MM.1S (cell line): ENCODE data around the gene MYH15.

Experiments
- DNase-seq: peaks from one replicate; pipeline ENCODE4 v3.0.0-alpha.2; 2015
- H2AFZ ChIP-seq: fragments of 300-600 bp; sonication (generic); 2 replicates; pipeline ENCODE4 v1.6.0; 2016; ENCODE audit warnings: antibody characterized with exemption, low read length
- H3F3A ChIP-seq: fragments of 300-600 bp; sonication (generic); 2 replicates; pipeline ENCODE4 v1.6.1; 2016; ENCODE audit warnings: mild to moderate bottlenecking, antibody characterized with exemption, low read length, moderate library complexity, mixed read lengths; ENCODE audit not compliant: insufficient read depth
- H3K27ac ChIP-seq: fragments of 300-600 bp; sonication (generic); 2 replicates; pipeline ENCODE4 v1.5.1; 2016; ENCODE audit warnings: mild to moderate bottlenecking, low read length
- H3K27me3 ChIP-seq: fragments of 300-600 bp; sonication (generic); replicated peaks from 2 replicates; pipeline ENCODE4 v1.6.0; 2016; ENCODE audit warnings: low read length; ENCODE audit not compliant: insufficient read depth
- H3K36me3 ChIP-seq: fragments of 300-600 bp; sonication (generic); replicated peaks from 2 replicates; pipeline ENCODE4 v1.6.1; 2016; ENCODE audit warnings: mild to moderate bottlenecking, low read length, mixed read lengths; ENCODE audit not compliant: insufficient read depth
- H3K4me1 ChIP-seq: fragments of 300-600 bp; sonication (generic); 2 replicates; pipeline ENCODE4 v1.6.1; 2016; ENCODE audit warnings: low read length, mixed read lengths
- H3K4me2 ChIP-seq: fragments of 300-600 bp; sonication (generic); 2 replicates; pipeline ENCODE4 v1.6.0; 2016; ENCODE audit warnings: low read depth, low read length
- H3K4me3 ChIP-seq: fragments of 300-600 bp; sonication (generic); 2 replicates; pipeline ENCODE4 v1.5.1; 2016; ENCODE audit warnings: low read length, mixed read lengths
- H3K79me2 ChIP-seq: fragments of 300-600 bp; sonication (generic); 2 replicates; pipeline ENCODE4 v1.6.1; 2016; ENCODE audit warnings: mixed run types, low read length, mixed read lengths
- H3K9ac ChIP-seq: fragments of 300-600 bp; sonication (generic); 2 replicates; pipeline ENCODE4 v1.6.1; 2016; ENCODE audit warnings: low read length, mixed read lengths
- H3K9me2 ChIP-seq: fragments of 300-600 bp; sonication (generic); replicated peaks from 2 replicates; pipeline ENCODE4 v1.6.1; 2016; ENCODE audit warnings: mild to moderate bottlenecking, low read length, mixed read lengths; ENCODE audit not compliant: insufficient read depth
- H3K9me3 ChIP-seq: fragments of 300-600 bp; sonication (generic); replicated peaks from 2 replicates; pipeline ENCODE4 v1.6.1; 2016; ENCODE audit warnings: mild to moderate bottlenecking, low read length, mixed read lengths; ENCODE audit not compliant: insufficient read depth
- H4K20me1 ChIP-seq: fragments of 300-600 bp; sonication (generic); 2 replicates; pipeline ENCODE4 v1.6.1; 2016; ENCODE audit warnings: mild to moderate bottlenecking, low read length, moderate library complexity, mixed read lengths; ENCODE audit not compliant: insufficient read depth
- CTCF ChIP-seq: fragments of 300-600 bp; sonication (generic); IDR thresholded peaks from 2 replicates; pipeline ENCODE4 v1.5.1; 2016; ENCODE audit warnings: antibody characterized with exemption, low read length, mixed read lengths
- EZH2 ChIP-seq: fragments of 300-600 bp; sonication (generic); optimal IDR thresholded peaks from 2 replicates; pipeline ENCODE3; 2017; ENCODE audit warnings: low read depth, mild to moderate bottlenecking, antibody characterized with exemption, low read length, mixed read lengths
- EZH2phosphoT487 ChIP-seq: fragments of 300-600 bp; sonication (generic); IDR thresholded peaks from 2 replicates; pipeline ENCODE4 v1.6.1; 2018; ENCODE audit warnings: antibody characterized with exemption, low read length

Gene MYH15

GRCh38 chr3:108346301-108347227 lies 163.8 kb downstream of the MYH15 start:
- no peaks in the 10 kb centered on the region for H3K9me2 ChIP-seq

GRCh38 chr3:108345492-108346205 lies 164.7 kb downstream of the MYH15 start:
- no peaks in the 10 kb centered on the region for H3K79me2 ChIP-seq
- H3K9me2 ChIP-seq: no peaks in the 10 kb centered on the region

More at GRCh38 chr3:108346301-108347227, 163.8 kb downstream of the MYH15 start:
- Histone ChIP-seq H3K4me1 (0 out of 2 replicates have a peak, but pooled peaks cover 5% of the 10 kb centered on the region), H4K20me1 (no peaks in the 10 kb centered on the region), H3K9me3 (no peaks in the 10 kb centered on the region), H2AFZ (no peak overlapping the region), H3K79me2 (no peaks in the 10 kb centered on the region), H3K27ac (no peak overlapping the region), H3K4me2 (no peak overlapping the region), H3K27me3 (no peaks in the 10 kb centered on the region), H3K4me3 (no peak overlapping the region), H3F3A (no peaks in the 10 kb centered on the region), H3K9ac (no peak overlapping the region), H3K36me3 (no peaks in the 10 kb centered on the region)
- no peak for DNase-seq
- no peak for TF ChIP-seq CTCF
- TF ChIP-seq EZH2: no peak
- TF ChIP-seq EZH2phosphoT487: no peak

GRCh38 chr3:108343491-108343890 lies 166.9 kb downstream of the MYH15 start:
- no peak overlapping the region for H2AFZ ChIP-seq
- TF ChIP-seq CTCF: no peak
- TF ChIP-seq EZH2phosphoT487: no peak
- TF ChIP-seq EZH2: no peak
- no peaks in the 10 kb centered on the region for H3K27me3 ChIP-seq
- no peaks in the 10 kb centered on the region for H3K79me2 ChIP-seq
- 0 out of 2 replicates have a peak, but pooled peaks cover 5% of the 10 kb centered on the region for H3K4me1 ChIP-seq
- no peaks in the 10 kb centered on the region for H4K20me1 ChIP-seq
- H3K4me3 ChIP-seq: no peak overlapping the region
- no peak for DNase-seq
- H3F3A ChIP-seq: no peaks in the 10 kb centered on the region
- H3K4me2 ChIP-seq: no peak overlapping the region
- no peak overlapping the region for H3K27ac ChIP-seq
- H3K36me3 ChIP-seq: no peaks in the 10 kb centered on the region
- H3K9me2 ChIP-seq: no peaks in the 10 kb centered on the region
- H3K9me3 ChIP-seq: no peaks in the 10 kb centered on the region
- no peak overlapping the region for H3K9ac ChIP-seq

More at GRCh38 chr3:108345492-108346205, 164.7 kb downstream of the MYH15 start:
- H4K20me1 ChIP-seq: no peaks in the 10 kb centered on the region
- H3F3A ChIP-seq: no peaks in the 10 kb centered on the region
- H3K4me3 ChIP-seq: no peak overlapping the region
- H3K4me1 ChIP-seq: 0 out of 2 replicates have a peak, but pooled peaks cover 5% of the 10 kb centered on the region
- no peaks in the 10 kb centered on the region for H3K9me3 ChIP-seq
- no peak overlapping the region for H3K9ac ChIP-seq
- no peak for TF ChIP-seq EZH2phosphoT487
- TF ChIP-seq EZH2: no peak
- TF ChIP-seq CTCF: no peak
- H2AFZ ChIP-seq: no peak overlapping the region
- H3K36me3 ChIP-seq: no peaks in the 10 kb centered on the region
- DNase-seq: no peak
- no peaks in the 10 kb centered on the region for H3K27me3 ChIP-seq
- no peak overlapping the region for H3K27ac ChIP-seq
- no peak overlapping the region for H3K4me2 ChIP-seq
